Esophagus squamous epithelium (tissue), 4 donors: ENCODE results near the gene OCA2.

Experiments
- CTCF ChIP-seq, 6 experiments: fragments of 450-650 bp in 4 of 6; fragments of 200-600 bp in 2 of 6; sonication (generic) in 2 of 6; IDR thresholded peaks; one replicate each; pipeline ENCODE4 v1.5.1; 2016 to 2019; ENCODE audit warnings: antibody characterized with exemption in 6 of 6, mild to moderate bottlenecking in 4 of 6, moderate library complexity in 4 of 6
- POLR2A ChIP-seq, 4 donors: fragments of 450-650 bp; IDR thresholded peaks; one replicate each; pipeline ENCODE4 v1.6.1; 2017; ENCODE audit warnings: antibody characterized with exemption in 4 of 4, mild to moderate bottlenecking in 4 of 4, moderate library complexity in 3 of 4

- no peak for TF ChIP-seq CTCF (IDR thresholded peaks at IDR 0.05)
- TF ChIP-seq POLR2A (IDR thresholded peaks at IDR 0.05) = no peak
Observed at GRCh38 chr15:27813139-27813538, 286.0 kb downstream of the OCA2 start.
